Left ventricle myocardium superior (tissue), 1 donor: ENCODE data around the gene LRRC7. TPM values are rescaled to one million over a fixed set of nuclear protein-coding genes. Genes with fewer than 3 reads are reported as not detected.

ENCODE experiments used
- ATAC-seq: fragments of 200-7000 bp; cut with Tn5 transposase; one replicate; pipeline ENCODE4 v1.9.1; 2020; ENCODE audit warnings: mild to moderate bottlenecking, moderate library complexity
- DNase-seq: peaks from one replicate; pipeline ENCODE4 v3.0.0-alpha.2; 2020
- intact Hi-C: fragments of 100-400 bp; cut with micrococcal nuclease; formaldehyde crosslinking; loops from one replicate; pipeline ENCODE4 v1.11.0; 2022
- total RNA-seq: library from RNA; stranded (reverse); fragmentation: NEBNext Ultra II Directional; extraction: Animal tissue kit (Norgen Biotek cat#: 25700); gene quantifications from one replicate; pipeline ENCODE4 v1.2.1, GENCODE V29; 2021
- donor health status: DM: no; HTN: yes; CAD: no; lungs with severe emphysema.

The LRRC7 gene
- total RNA-seq, 1 donor from 2014 or later: 3.0 TPM

DNA sequence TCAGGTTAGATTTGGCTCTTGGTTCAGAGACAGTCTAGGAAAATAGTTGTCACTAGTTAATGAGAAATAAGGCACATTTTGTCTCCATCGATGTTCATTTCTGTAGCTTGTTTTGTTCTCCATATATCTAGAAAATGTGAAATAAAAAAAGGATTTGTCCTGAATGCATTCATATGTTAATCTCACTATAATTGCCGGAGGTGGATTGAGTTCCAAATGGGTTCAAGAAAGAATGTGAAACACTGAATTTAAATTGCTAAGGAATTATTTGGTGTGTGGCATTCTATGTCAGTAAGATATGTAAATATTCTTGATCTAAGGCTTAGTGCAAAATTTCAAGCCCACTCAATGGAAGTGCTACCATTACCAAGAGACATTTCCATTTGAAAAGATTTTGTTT lies 176.7 kb downstream of the LRRC7 start:
- intact Hi-C loops: no loop called here
- no peak for ATAC-seq

GRCh38 chr1:69747207-69747606 lies 179.5 kb downstream of the LRRC7 start:
- ATAC-seq (no peak), DNase-seq (no peak)
- intact Hi-C loops: no loop called here

More for the DNA sequence above, 176.7 kb downstream of the LRRC7 start:
- no peak for DNase-seq

- DNase-seq (no peak), ATAC-seq (no peak)
These were observed 182.9 kb downstream of the LRRC7 start for GRCh38 chr1:69750638-69751037.

GRCh38 chr1:69752831-69753230 lies 185.1 kb downstream of the LRRC7 start:
- intact Hi-C loops: no loop called here
- ATAC-seq: no peak
- DNase-seq: no peak

More at GRCh38 chr1:69750638-69751037, 182.9 kb downstream of the LRRC7 start:
- intact Hi-C loops: no loop called here

DNA sequence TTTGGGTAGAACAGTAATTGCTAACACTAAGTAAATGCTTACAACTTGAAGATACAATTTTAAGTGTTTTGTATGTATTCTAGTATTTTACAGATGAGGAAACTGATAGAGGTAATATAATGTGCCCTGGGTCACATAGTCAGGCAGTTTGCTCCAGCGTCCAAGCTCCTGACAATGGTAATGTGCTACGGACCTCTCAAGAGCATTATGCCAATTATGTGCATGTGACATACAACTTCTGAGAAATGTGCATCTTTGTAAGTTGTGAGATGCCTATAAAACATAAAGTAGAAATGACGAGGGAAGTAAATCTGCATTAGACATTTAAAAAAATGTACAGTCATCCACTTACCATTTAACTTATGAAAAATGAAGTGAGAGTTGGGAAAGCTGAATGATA lies 186.8 kb downstream of the LRRC7 start:
- intact Hi-C loops: no loop called here
- no peak for DNase-seq
- no peak for ATAC-seq

GRCh38 chr1:69755647-69756046 lies 187.9 kb downstream of the LRRC7 start:
- intact Hi-C loops: no loop called here

GRCh38 chr1:69765951-69766350 lies 198.2 kb downstream of the LRRC7 start:
- DNase-seq: no peak
- intact Hi-C loops: no loop called here
- ATAC-seq: no peak

More at GRCh38 chr1:69755647-69756046, 187.9 kb downstream of the LRRC7 start:
- DNase-seq (no peak), ATAC-seq (no peak)

GRCh38 chr1:69766431-69767180 lies 198.9 kb downstream of the LRRC7 start:
- ATAC-seq (no peak), DNase-seq (no peak)

GRCh38 chr1:69776555-69776954 lies 208.8 kb downstream of the LRRC7 start:
- no peak for ATAC-seq
- no peak for DNase-seq
- intact Hi-C loops: no loop called here

More at GRCh38 chr1:69766431-69767180, 198.9 kb downstream of the LRRC7 start:
- intact Hi-C loops: no loop called here

DNA sequence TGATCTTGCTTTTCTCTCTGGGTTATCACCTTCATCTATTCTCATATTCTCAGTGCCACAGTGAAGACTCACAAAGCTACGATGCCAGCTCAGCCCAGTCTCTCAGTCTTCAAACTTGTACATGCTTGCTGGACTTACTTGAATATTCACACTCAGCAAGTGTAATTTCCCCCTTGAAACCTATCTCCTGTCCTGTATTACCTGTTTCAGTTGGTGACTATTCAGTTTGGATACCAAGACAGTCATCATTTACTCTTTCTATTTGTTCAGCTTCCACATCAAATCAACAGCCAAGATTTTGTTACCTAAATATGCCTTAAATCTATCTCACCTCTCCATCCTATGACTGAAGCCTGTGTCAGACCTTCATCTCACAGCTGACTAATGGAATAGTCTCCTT lies 209.7 kb downstream of the LRRC7 start:
- intact Hi-C loops: no loop called here
- ATAC-seq: no peak
- no peak for DNase-seq

DNA sequence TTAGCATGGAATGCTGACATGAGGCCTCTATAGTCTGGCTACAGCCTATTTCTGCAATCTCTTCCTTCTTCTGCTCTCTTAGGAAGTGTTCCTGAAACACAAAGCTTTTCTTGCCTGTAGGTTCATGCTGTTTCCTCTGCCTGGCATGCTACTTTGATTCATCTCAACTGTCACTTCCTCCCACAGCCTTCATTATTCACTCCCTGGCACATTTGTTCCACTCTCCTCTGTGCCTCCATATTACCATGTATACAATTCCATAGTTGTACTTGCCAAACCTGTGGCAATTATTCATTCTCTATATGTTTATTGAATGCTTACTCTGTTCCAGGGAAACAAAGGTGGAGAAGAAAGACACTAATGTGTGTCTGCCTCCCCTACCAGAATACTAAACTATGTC lies 210.2 kb downstream of the LRRC7 start:
- ATAC-seq: no peak
- DNase-seq: no peak
- intact Hi-C loops: no loop called here

DNA sequence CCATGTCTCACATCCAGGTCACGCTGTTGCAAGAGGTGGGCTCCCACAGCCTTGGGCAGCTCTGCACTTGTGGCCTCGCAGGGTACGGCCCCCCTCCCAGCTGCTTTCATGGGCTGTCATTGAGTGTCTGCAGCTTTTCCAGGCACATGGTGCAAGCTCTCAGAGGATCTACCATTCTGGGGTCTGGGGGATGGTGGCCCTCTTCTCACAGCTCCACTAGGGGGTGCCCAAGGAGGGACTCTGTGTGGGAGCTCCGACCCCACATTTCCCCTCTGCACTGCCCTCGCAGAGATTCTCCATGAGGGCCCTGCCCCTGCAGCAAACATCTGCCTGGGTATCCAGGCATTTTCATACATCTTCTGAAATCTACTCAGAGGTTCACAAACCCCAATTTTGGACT lies 219.4 kb downstream of the LRRC7 start:
- ATAC-seq: no peak
- no peak for DNase-seq
- intact Hi-C loops: no loop called here

- intact Hi-C loops: no loop called here
- no peak for ATAC-seq
- DNase-seq: no peak
These were observed 223.6 kb downstream of the LRRC7 start for GRCh38 chr1:69791311-69791710.

- intact Hi-C loops: no loop called here
- no peak for ATAC-seq
- DNase-seq: no peak
These were observed 227.1 kb downstream of the LRRC7 start for GRCh38 chr1:69794831-69795230.

DNA sequence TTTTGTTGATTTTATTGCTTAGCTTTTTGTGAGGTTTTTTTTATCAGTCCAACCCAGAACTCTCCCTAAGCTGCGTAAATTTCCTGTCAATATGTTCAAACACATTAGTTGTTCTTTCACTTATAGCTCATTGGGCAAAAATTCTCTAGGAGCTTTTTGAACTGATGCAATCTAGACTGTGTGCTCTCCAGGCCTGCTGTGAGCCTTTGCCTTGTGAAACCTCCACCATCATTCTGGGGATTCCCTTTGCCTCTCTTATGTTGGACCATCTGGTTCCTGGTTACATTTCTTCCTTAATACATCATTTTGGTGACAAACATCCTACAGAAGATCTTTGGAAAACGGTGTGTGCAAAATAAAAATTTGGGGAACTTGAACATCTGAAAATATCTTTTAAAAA lies 247.2 kb downstream of the LRRC7 start:
- DNase-seq: no peak
- intact Hi-C loops: no loop called here
- ATAC-seq: no peak

- ATAC-seq (no peak), DNase-seq (peak; percentile 33)
- intact Hi-C loops: no loop called here
These were observed 257.2 kb downstream of the LRRC7 start for GRCh38 chr1:69824932-69825331.

- ATAC-seq: no peak
- intact Hi-C loops: no loop called here
- no peak for DNase-seq
These were observed 260.0 kb downstream of the LRRC7 start for GRCh38 chr1:69827732-69828131.

GRCh38 chr1:69833536-69833935 lies 265.8 kb downstream of the LRRC7 start:
- DNase-seq (no peak), ATAC-seq (no peak)

DNA sequence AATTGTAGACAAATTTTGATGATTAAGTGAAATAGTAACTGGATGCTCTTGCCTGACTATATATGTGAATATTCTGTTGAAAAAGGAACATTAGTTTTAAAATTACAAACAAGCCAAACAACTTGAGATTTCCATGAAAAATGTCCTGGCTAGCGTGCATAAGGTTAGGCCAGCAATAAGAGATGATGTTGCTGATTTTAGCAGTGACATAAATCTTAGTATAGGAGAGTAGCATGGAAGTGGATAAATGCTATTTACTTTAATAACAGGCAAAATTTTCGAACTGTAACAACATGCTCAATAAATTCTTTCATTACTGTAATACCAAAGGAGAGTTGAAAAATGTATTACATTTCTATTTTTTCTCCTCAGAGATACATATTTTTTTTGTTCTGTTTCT lies 266.6 kb downstream of the LRRC7 start:
- ATAC-seq (no peak), DNase-seq (no peak)
- intact Hi-C loops: no loop called here

More at GRCh38 chr1:69833536-69833935, 265.8 kb downstream of the LRRC7 start:
- intact Hi-C loops: no loop called here

DNA sequence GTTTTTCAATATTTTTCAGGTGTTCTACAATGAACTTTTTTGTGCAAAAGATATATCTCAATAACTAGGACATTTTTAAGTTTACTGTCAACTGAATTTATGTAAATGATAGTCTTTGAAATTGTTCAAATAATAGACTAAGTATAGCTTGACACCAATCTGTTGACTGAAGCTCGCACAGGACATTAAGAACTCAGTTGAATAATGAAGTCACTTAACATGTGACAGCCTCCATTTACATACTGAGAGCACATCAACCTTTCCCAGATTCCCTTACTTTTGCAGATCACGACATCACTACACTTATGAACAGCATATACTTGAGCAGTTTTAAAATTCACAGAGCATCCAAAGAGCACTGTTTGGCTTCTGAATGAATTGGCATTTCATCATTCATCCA lies 268.2 kb downstream of the LRRC7 start:
- ATAC-seq (no peak), DNase-seq (no peak)
- intact Hi-C loops: no loop called here

GRCh38 chr1:69836971-69837636 lies 269.4 kb downstream of the LRRC7 start:
- ATAC-seq: no peak
- DNase-seq: no peak
- intact Hi-C loops: no loop called here
